G401 (cell line): ENCODE measurements around the gene TCERG1L. TPM values are rescaled to one million over a fixed set of nuclear protein-coding genes. Genes with fewer than 3 reads are reported as not detected.
"Not testable (repeated sequence)": the region's sequence is repeated elsewhere in the genome, so short reads cannot be mapped to it uniquely, and the experiment has no call there.

Source experiments
- DNase-seq: peaks from one replicate; pipeline ENCODE4 v3.0.0-alpha.2; 2015; ENCODE audit warnings: low spot score
- in situ Hi-C: cut with HindIII; loops from 2 replicates; pipeline ENCODE4 v1.10.0; 2016; ENCODE audit warnings: low sequenced_read_pairs, mixed read lengths
- total RNA-seq: library from RNA; depleted of rRNA; stranded (reverse); fragments of >200 nt; shearing (Covaris generic); gene quantifications from 2 replicates; pipeline ENCODE4 v1.2.3, GENCODE V29; 2014

TCERG1L gene
- total RNA-seq, 1 experiment from 2014 or later, result not detected

GRCh38 chr10:131102676-131103075 lies 208.8 kb downstream of the TCERG1L start:
- peak; percentile 89 for DNase-seq
- in situ Hi-C loops, result no loop called here

GRCh38 chr10:131102147-131102546 lies 209.4 kb downstream of the TCERG1L start:
- DNase-seq, result no peak
- in situ Hi-C loops, result no loop called here

- in situ Hi-C loops, result not testable (repeated sequence)
Observed at GRCh38 chr10:131100418-131101410, 210.8 kb downstream of the TCERG1L start.

GRCh38 chr10:131099028-131099726 lies 212.3 kb downstream of the TCERG1L start:
- no peak for DNase-seq
- in situ Hi-C loops, result no loop called here

More at GRCh38 chr10:131100418-131101410, 210.8 kb downstream of the TCERG1L start:
- not testable (repeated sequence) for DNase-seq

GRCh38 chr10:131098416-131098952 lies 213.0 kb downstream of the TCERG1L start:
- in situ Hi-C loops, result no loop called here
- DNase-seq, result no peak

GRCh38 chr10:131096031-131096430 lies 215.5 kb downstream of the TCERG1L start:
- DNase-seq, result no peak
- in situ Hi-C loops, result no loop called here

- no peak for DNase-seq
- in situ Hi-C loops, result no loop called here
Observed at GRCh38 chr10:131095313-131095580, 216.3 kb downstream of the TCERG1L start.

GRCh38 chr10:131094527-131095312 lies 216.8 kb downstream of the TCERG1L start:
- in situ Hi-C loops, result no loop called here
- DNase-seq, result no peak

GRCh38 chr10:131093795-131094366 lies 217.6 kb downstream of the TCERG1L start:
- no peak for DNase-seq

GRCh38 chr10:131093346-131093745 lies 218.2 kb downstream of the TCERG1L start:
- no peak for DNase-seq
- in situ Hi-C loops, result no loop called here

More at GRCh38 chr10:131093795-131094366, 217.6 kb downstream of the TCERG1L start:
- in situ Hi-C loops, result no loop called here

- DNase-seq, result no peak
Observed at GRCh38 chr10:131092876-131093275, 218.6 kb downstream of the TCERG1L start.

GRCh38 chr10:131092386-131092785 lies 219.1 kb downstream of the TCERG1L start:
- in situ Hi-C loops, result no loop called here
- DNase-seq, result no peak

More at GRCh38 chr10:131092876-131093275, 218.6 kb downstream of the TCERG1L start:
- in situ Hi-C loops, result no loop called here

- in situ Hi-C loops, result no loop called here
- DNase-seq, result no peak
Observed at GRCh38 chr10:131091682-131092081, 219.8 kb downstream of the TCERG1L start.

GRCh38 chr10:131090761-131091661 lies 220.5 kb downstream of the TCERG1L start:
- in situ Hi-C loops, result no loop called here
- DNase-seq, result peak; percentile 25

- no peak for DNase-seq
- in situ Hi-C loops, result no loop called here
Observed at GRCh38 chr10:131089861-131090260, 221.7 kb downstream of the TCERG1L start.

GRCh38 chr10:131089150-131089549 lies 222.4 kb downstream of the TCERG1L start:
- in situ Hi-C loops, result no loop called here
- no peak for DNase-seq

GRCh38 chr10:131088619-131089018 lies 222.9 kb downstream of the TCERG1L start:
- DNase-seq, result no peak

More at GRCh38 chr10:131088619-131089018, 222.9 kb downstream of the TCERG1L start:
- in situ Hi-C loops, result no loop called here
